ENCODE results near the gene RAC3. TPM values are rescaled to one million over a fixed set of nuclear protein-coding genes. Genes with fewer than 3 reads are reported as not detected.
A peak's percentile ranks its signal among the peaks of the same experiment; 100 is the strongest.

RAC3 gene
- total and polyA plus RNA-seq, 9 of the 15 experiments (the other 6 are each of a cell fraction or from before 2014, with no cell fraction given), result 0.23 to 292 (median 118) TPM

DNA sequence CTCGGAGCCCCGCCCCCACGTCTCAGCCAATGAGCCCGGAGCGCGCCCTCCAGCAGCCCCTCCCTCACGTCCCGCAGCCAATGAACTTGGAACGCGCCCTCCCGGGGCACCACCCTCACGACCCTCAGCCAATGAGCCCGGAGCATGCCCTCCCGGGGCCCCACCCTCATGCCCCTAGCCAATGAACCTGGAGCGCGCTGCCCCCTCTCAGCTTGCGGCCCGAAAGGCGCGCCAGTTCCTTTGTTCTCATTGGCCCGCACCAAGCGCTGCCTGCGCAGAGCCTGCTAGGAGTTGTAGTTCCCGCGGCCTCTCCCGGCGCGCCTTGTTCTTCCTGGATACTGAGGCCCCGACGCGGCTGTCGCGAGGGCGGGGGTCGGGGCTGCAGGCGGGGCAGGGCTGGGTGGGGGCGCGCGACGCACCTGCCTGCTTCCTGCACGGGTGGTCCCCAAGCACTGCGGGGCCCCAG is 8.5 kb upstream of the RAC3 start, which contains the start of gene LRRC45 (continued):
- no peak for TF ChIP-seq STAG1 (CRISPR knock-in tag; IDR thresholded peaks at IDR 0.05; ENCODE audit: borderline replicate concordance)
- no peak for TF ChIP-seq HDAC3 (IDR thresholded peaks at IDR 0.05; ENCODE audit: borderline replicate concordance, partially characterized antibody)
- TF ChIP-seq BRCA1 (IDR thresholded peaks at IDR 0.05), result no peak
- TF ChIP-seq BRCA1 (CRISPR knock-in tag; IDR thresholded peaks at IDR 0.05), result no peak
- TF ChIP-seq, protein P1, sequence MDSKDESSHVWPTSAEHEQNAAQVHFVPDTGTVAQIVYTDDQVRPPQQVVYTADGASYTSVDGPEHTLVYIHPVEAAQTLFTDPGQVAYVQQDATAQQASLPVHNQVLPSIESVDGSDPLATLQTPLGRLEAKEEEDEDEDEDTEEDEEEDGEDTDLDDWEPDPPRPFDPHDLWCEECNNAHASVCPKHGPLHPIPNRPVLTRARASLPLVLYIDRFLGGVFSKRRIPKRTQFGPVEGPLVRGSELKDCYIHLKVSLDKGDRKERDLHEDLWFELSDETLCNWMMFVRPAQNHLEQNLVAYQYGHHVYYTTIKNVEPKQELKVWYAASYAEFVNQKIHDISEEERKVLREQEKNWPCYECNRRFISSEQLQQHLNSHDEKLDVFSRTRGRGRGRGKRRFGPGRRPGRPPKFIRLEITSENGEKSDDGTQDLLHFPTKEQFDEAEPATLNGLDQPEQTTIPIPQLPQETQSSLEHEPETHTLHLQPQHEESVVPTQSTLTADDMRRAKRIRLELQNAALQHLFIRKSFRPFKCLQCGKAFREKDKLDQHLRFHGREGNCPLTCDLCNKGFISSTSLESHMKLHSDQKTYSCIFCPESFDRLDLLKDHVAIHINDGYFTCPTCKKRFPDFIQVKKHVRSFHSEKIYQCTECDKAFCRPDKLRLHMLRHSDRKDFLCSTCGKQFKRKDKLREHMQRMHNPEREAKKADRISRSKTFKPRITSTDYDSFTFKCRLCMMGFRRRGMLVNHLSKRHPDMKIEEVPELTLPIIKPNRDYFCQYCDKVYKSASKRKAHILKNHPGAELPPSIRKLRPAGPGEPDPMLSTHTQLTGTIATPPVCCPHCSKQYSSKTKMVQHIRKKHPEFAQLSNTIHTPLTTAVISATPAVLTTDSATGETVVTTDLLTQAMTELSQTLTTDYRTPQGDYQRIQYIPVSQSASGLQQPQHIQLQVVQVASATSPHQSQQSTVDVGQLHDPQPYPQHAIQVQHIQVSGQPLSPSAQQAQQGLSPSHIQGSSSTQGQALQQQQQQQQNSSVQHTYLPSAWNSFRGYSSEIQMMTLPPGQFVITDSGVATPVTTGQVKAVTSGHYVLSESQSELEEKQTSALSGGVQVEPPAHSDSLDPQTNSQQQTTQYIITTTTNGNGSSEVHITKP (IDR thresholded peaks at IDR 0.05; ENCODE audit: partially characterized antibody), result no peak
- no peak for TF ChIP-seq MCM2 (IDR thresholded peaks at IDR 0.05; ENCODE audit: low read depth)
- TF ChIP-seq, protein P2, sequence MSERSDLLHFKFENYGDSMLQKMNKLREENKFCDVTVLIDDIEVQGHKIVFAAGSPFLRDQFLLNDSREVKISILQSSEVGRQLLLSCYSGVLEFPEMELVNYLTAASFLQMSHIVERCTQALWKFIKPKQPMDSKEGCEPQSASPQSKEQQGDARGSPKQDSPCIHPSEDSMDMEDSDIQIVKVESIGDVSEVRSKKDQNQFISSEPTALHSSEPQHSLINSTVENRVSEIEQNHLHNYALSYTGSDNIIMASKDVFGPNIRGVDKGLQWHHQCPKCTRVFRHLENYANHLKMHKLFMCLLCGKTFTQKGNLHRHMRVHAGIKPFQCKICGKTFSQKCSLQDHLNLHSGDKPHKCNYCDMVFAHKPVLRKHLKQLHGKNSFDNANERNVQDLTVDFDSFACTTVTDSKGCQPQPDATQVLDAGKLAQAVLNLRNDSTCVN (CRISPR knock-in tag; IDR thresholded peaks at IDR 0.05), result no peak
- no peak for TF ChIP-seq PHB2 (IDR thresholded peaks at IDR 0.05; ENCODE audit: low read depth)
- TF ChIP-seq ATF7 (IDR thresholded peaks at IDR 0.05), result no peak
- TF ChIP-seq, protein P3, sequence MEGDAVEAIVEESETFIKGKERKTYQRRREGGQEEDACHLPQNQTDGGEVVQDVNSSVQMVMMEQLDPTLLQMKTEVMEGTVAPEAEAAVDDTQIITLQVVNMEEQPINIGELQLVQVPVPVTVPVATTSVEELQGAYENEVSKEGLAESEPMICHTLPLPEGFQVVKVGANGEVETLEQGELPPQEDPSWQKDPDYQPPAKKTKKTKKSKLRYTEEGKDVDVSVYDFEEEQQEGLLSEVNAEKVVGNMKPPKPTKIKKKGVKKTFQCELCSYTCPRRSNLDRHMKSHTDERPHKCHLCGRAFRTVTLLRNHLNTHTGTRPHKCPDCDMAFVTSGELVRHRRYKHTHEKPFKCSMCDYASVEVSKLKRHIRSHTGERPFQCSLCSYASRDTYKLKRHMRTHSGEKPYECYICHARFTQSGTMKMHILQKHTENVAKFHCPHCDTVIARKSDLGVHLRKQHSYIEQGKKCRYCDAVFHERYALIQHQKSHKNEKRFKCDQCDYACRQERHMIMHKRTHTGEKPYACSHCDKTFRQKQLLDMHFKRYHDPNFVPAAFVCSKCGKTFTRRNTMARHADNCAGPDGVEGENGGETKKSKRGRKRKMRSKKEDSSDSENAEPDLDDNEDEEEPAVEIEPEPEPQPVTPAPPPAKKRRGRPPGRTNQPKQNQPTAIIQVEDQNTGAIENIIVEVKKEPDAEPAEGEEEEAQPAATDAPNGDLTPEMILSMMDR (IDR thresholded peaks at IDR 0.05 in 2 of 3, conservative IDR thresholded peaks at IDR 0.05 in 1 of 3; ENCODE audit: insufficient read depth in 2 of 3, low read depth in 1 of 3, low read length in 3 of 3), result no peak
- TF ChIP-seq MAFG (tag; conservative IDR thresholded peaks at IDR 0.05), result no peak
- no peak for TF ChIP-seq SREBF1 (IDR thresholded peaks at IDR 0.05; ENCODE audit: borderline replicate concordance, low read depth, low read length)
- TF ChIP-seq PHF20 (IDR thresholded peaks at IDR 0.05; ENCODE audit: partially characterized antibody), result no peak
- no peak for TF ChIP-seq ZSCAN32 (CRISPR knock-in tag; IDR thresholded peaks at IDR 0.05)
- TF ChIP-seq FOXJ2 (tag; IDR thresholded peaks at IDR 0.05), result no peak
- TF ChIP-seq NEUROD1 (IDR thresholded peaks at IDR 0.05; ENCODE audit: borderline replicate concordance, low read depth, low read length, partially characterized antibody), result peak; percentile 96
- TF ChIP-seq, protein P4, sequence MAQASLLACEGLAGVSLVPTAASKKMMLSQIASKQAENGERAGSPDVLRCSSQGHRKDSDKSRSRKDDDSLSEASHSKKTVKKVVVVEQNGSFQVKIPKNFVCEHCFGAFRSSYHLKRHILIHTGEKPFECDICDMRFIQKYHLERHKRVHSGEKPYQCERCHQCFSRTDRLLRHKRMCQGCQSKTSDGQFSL (CRISPR knock-in tag; IDR thresholded peaks at IDR 0.05), result no peak
- TF ChIP-seq, protein P4 (tag; IDR thresholded peaks at IDR 0.05), result no peak
- no peak for TF ChIP-seq POLR2A (conservative IDR thresholded peaks at IDR 0.05)
- TF ChIP-seq HNRNPLL (IDR thresholded peaks at IDR 0.05; ENCODE audit: low read depth, low read length, poor library complexity, severe bottlenecking), result peak; percentile 74
- no peak for TF ChIP-seq PPARD (CRISPR knock-in tag; IDR thresholded peaks at IDR 0.05)
- TF ChIP-seq, protein P5, sequence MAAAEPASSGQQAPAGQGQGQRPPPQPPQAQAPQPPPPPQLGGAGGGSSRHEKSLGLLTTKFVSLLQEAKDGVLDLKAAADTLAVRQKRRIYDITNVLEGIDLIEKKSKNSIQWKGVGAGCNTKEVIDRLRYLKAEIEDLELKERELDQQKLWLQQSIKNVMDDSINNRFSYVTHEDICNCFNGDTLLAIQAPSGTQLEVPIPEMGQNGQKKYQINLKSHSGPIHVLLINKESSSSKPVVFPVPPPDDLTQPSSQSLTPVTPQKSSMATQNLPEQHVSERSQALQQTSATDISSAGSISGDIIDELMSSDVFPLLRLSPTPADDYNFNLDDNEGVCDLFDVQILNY (CRISPR knock-in tag; IDR thresholded peaks at IDR 0.05), result no peak

All from K562 (cell line).